H1 (cell line): ENCODE data around the gene EYA2. TPM values are rescaled to one million over a fixed set of nuclear protein-coding genes. Genes with fewer than 3 reads are reported as not detected.

ENCODE experiments used
- CHD7 ChIP-seq: fragments of 300-600 bp; sonication (generic); IDR thresholded peaks from 2 replicates; pipeline ENCODE4 v1.7.1; 2012; ENCODE audit warnings: low read length, moderate library complexity, mild to moderate bottlenecking, inconsistent platforms; ENCODE audit not compliant: insufficient replicate concordance
- CREB1 ChIP-seq: IDR thresholded peaks from 2 replicates; pipeline ENCODE4 v1.6.1; 2012; ENCODE audit warnings: inconsistent platforms
- GTF2F1 ChIP-seq: IDR thresholded peaks from 2 replicates; pipeline ENCODE4 v1.6.1; 2012; ENCODE audit warnings: low read depth, low read length, improper control_type of control experiment, borderline replicate concordance
- HDAC6 ChIP-seq: IDR thresholded peaks from one replicate; pipeline ENCODE4 v1.7.1; 2012; ENCODE audit warnings: low read depth, mild to moderate bottlenecking, inconsistent platforms, low read length, moderate library complexity
- KDM1A ChIP-seq: fragments of 200-600, 300-600 bp; sonication (generic); IDR thresholded peaks from 2 replicates; pipeline ENCODE4 v1.7.1; 2016; ENCODE audit warnings: mild to moderate bottlenecking, low read length, borderline replicate concordance
- RAD21 ChIP-seq, 2 experiments: IDR thresholded peaks in 1 of 2; conservative IDR thresholded peaks in 1 of 2; 2 replicates each; pipeline ENCODE4 v1.6.1; 2011; ENCODE audit warnings: low read depth in 2 of 2, low read length in 2 of 2, improper control_type of control experiment in 1 of 2, inconsistent platforms in 1 of 2, mild to moderate bottlenecking in 1 of 2, moderate library complexity in 1 of 2
- RFX5 ChIP-seq: IDR thresholded peaks from 2 replicates; pipeline ENCODE4 v1.6.1; 2011; ENCODE audit warnings: low read depth, low read length, improper control_type of control experiment, borderline replicate concordance
- SAP30 ChIP-seq: fragments of 300-600 bp; sonication (generic); IDR thresholded peaks from 2 replicates; pipeline ENCODE4 v1.7.1; 2012; ENCODE audit warnings: low read length, moderate library complexity, mild to moderate bottlenecking, inconsistent platforms; ENCODE audit not compliant: insufficient read depth, insufficient replicate concordance
- SIX5 ChIP-seq: IDR thresholded peaks from 2 replicates; pipeline ENCODE4 v1.6.1; 2011; ENCODE audit warnings: mild to moderate bottlenecking, low read depth, low read length
- SP2 ChIP-seq: IDR thresholded peaks from 2 replicates; pipeline ENCODE4 v1.6.1; 2012; ENCODE audit warnings: mild to moderate bottlenecking, low read length, inconsistent platforms
- polyA plus RNA-seq, 7 experiments: library from polyadenylated mRNA; depleted of rRNA in 3 of 7; stranded (reverse) in 5 of 7; unstranded in 2 of 7; fragments of >200 nt in 5 of 7; fragments of 200-250 nt in 2 of 7; gene quantifications; 1 replicate in 5 of 7; 2 replicates in 1 of 7; 4 replicates in 1 of 7; pipeline versions ENCODE4 v1.2.1 to v1.2.3, GENCODE V29; 2011 to 2013; ENCODE audit warnings: missing spikeins in 2 of 7, mixed read lengths in 2 of 7
- total RNA-seq: library from RNA; stranded (reverse); fragmentation: NEBNext Ultra II Directional; extraction: Animal tissue kit (Norgen Biotek cat#: 25700); gene quantifications from 2 replicates; pipeline ENCODE4 v1.2.1, GENCODE V29; 2021

The EYA2 gene
- total and polyA plus RNA-seq, 2 of the 8 experiments (the other 6 are each of a cell fraction or from before 2014, with no cell fraction given): 1.6 to 1.7 TPM

DNA sequence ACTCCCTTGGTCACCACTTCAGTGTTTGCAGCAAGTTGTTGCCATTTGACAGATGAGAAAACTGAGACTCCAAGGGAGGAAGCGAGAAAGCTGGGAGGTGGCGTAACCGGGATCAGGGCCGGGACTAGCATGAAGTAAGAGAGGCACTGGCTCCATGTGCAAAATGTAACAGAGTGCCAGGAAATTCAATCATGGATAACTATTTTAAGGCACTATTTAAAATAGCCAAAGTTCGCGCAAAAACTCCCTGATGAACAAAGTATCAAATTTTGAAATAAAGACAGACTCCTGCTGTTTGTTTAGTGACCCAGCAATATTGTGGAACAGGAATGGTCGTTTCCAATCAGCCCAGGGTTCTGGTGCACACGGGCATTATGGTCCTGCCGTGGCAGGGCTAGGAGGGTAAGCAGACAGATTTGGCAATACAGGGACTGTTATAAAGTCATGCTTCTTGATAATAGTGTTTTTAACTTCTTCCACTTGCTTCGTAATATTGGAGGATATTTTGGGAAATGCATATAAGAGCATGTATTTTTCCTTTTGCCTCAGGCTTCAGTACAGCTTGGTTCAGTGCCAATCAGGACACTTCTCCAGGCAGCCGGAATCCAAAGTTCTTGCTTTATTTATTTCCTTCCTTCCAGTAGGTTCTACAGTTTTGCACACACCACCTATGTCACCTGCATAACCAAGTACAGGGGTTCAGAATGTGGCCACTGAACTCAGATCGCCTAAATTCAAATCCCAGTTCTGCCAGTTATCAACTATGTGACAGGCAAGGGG is 141.6 kb downstream of the EYA2 start (continued):
- TF ChIP-seq CHD7 (no peak), CREB1 (no peak), SP2 (no peak), RFX5 (no peak), SAP30 (no peak), HDAC6 (no peak), SIX5 (no peak), GTF2F1 (no peak), KDM1A (no peak), RAD21 (IDR thresholded peaks at IDR 0.05 in 1 of 2, conservative IDR thresholded peaks at IDR 0.05 in 1 of 2; ENCODE audit: low read depth in 2 of 2, low read length in 2 of 2) (no peak)
